Sigmoid colon (tissue), 7 donors: ENCODE measurements around the gene ZFYVE28. TPM values are rescaled to one million over a fixed set of nuclear protein-coding genes. Genes with fewer than 3 reads are reported as not detected.

ENCODE experiments used
- DNase-seq: peaks from one replicate; pipeline ENCODE4 v3.0.0-alpha.2; 2019
- H3K27ac ChIP-seq, 4 donors: fragments of 200-600 bp; sonication (generic); one replicate each; pipeline ENCODE4 v1.5.1; 2016 to 2019; ENCODE audit warnings: mild to moderate bottlenecking in 1 of 4
- H3K27me3 ChIP-seq, 3 donors: fragments of 200-600 bp; sonication (generic); one replicate each; pipeline ENCODE4 v1.5.1; 2019; ENCODE audit warnings: mild to moderate bottlenecking in 1 of 3
- H3K36me3 ChIP-seq, 4 donors: fragments of 200-600 bp; sonication (generic); one replicate each; pipeline ENCODE4 v1.5.1; 2016 to 2019
- H3K4me1 ChIP-seq, 4 donors: fragments of 200-600 bp; sonication (generic); one replicate each; pipeline ENCODE4 v1.5.1; 2017 to 2019
- H3K4me3 ChIP-seq, 4 donors: fragments of 200-600 bp; sonication (generic); one replicate each; pipeline ENCODE4 v1.5.1; 2017 to 2019; ENCODE audit warnings: mild to moderate bottlenecking in 2 of 4, moderate library complexity in 1 of 4
- H3K9me3 ChIP-seq, 4 donors: fragments of 200-600 bp in 3 of 4; sonication (generic) in 3 of 4; one replicate each; pipeline versions ENCODE4 v1.5.1 to v1.6.1; 2013 to 2019
- CTCF ChIP-seq, 4 experiments: fragments of 450-650 bp in 3 of 4; fragments of 200-600 bp in 1 of 4; IDR thresholded peaks; one replicate each; pipeline ENCODE4 v1.5.1; 2016 to 2019; ENCODE audit warnings: antibody characterized with exemption in 4 of 4, mild to moderate bottlenecking in 3 of 4, moderate library complexity in 2 of 4
- EP300 ChIP-seq, 4 donors: sonication (generic); formaldehyde crosslinking; IDR thresholded peaks; one replicate each; pipeline ENCODE4 v1.6.1; 2017; ENCODE audit warnings: antibody characterized with exemption in 4 of 4
- POLR2A ChIP-seq, 2 donors: fragments of 450-650 bp; IDR thresholded peaks; one replicate each; pipeline ENCODE4 v1.6.1; 2016; ENCODE audit warnings: antibody characterized with exemption in 2 of 2, mild to moderate bottlenecking in 2 of 2, moderate library complexity in 2 of 2
- POLR2AphosphoS5 ChIP-seq, 4 donors: sonication (generic); formaldehyde crosslinking; IDR thresholded peaks; one replicate each; pipeline ENCODE4 v1.6.1; 2017; ENCODE audit warnings: antibody characterized with exemption in 4 of 4
- WGBS, 2 donors: extraction: QIAGEN DNeasy Blood & Tissue Kit; methylation state at CpG; one replicate each; pipeline ENCODE4 v1.1.7; 2013; 5-methylcytosine and 5-hydroxymethylcytosine counted together
- intact Hi-C: fragments of 100-400 bp; cut with DNase I; formaldehyde crosslinking; loops from one replicate; pipeline ENCODE4 v1.15.1; 2023
- polyA plus RNA-seq, 3 donors: library from polyadenylated mRNA; stranded (reverse); fragments of 200-250 nt; gene quantifications; one replicate each; pipeline ENCODE4 v1.2.3, GENCODE V29; 2013
- total RNA-seq, 4 donors: library from RNA; depleted of rRNA; stranded (reverse); fragments of >200 nt; gene quantifications; one replicate each; pipeline ENCODE4 v1.1.0, GENCODE V29; 2016
- donor health status: healthy with polysubstance abuse.
- donor health status: Bipolar disorder and iron deficiency.
- donor health status: healthy.

Gene ZFYVE28
- total and polyA plus RNA-seq, 7 donors, result 3.1 to 24.1 (median 13.0) TPM

- DNase-seq, result no peak
- H3K27ac ChIP-seq, result no peak overlapping the region
- H3K9me3 ChIP-seq, result peaks cover 0 to 11% (median 4%) of the 10 kb centered on the region in 4 donors
- 66 to 76% methylated on average over 19 of the region's 19 CpGs for WGBS, 2 donors
- TF ChIP-seq POLR2A (IDR thresholded peaks at IDR 0.05) (no peak), CTCF (IDR thresholded peaks at IDR 0.05) (no peak), POLR2AphosphoS5 (IDR thresholded peaks at IDR 0.05) (no peak), EP300 (IDR thresholded peaks at IDR 0.05) (no peak)
- H3K4me1 ChIP-seq, result no peaks in the 10 kb centered on the region
- H3K36me3 ChIP-seq, result no peaks in the 10 kb centered on the region
- intact Hi-C loops, result no loop called here
- no peaks in the 10 kb centered on the region for H3K27me3 ChIP-seq
- no peak overlapping the region for H3K4me3 ChIP-seq
These were observed 88.1 kb downstream of the ZFYVE28 start for GRCh38 chr4:2330091-2331042.

GRCh38 chr4:2327579-2327978 is 90.9 kb downstream of the ZFYVE28 start:
- intact Hi-C loops, result no loop called here
- Histone ChIP-seq H3K4me1 (no peaks in the 10 kb centered on the region), H3K27me3 (no peaks in the 10 kb centered on the region)

GRCh38 chr4:2324891-2325290 is 93.6 kb downstream of the ZFYVE28 start:
- TF ChIP-seq POLR2AphosphoS5 (IDR thresholded peaks at IDR 0.05) (no peak), POLR2A (IDR thresholded peaks at IDR 0.05) (no peak), CTCF (IDR thresholded peaks at IDR 0.05) (no peak), EP300 (IDR thresholded peaks at IDR 0.05) (no peak)
- 84 to 91% methylated on average over 1 of the region's 1 CpG for WGBS, 2 donors
- no peak overlapping the region for H3K4me3 ChIP-seq
- H3K27ac ChIP-seq, result no peak overlapping the region
- H3K36me3 ChIP-seq, result no peaks in the 10 kb centered on the region
- H3K9me3 ChIP-seq, result peaks cover 0 to 11% (median 4%) of the 10 kb centered on the region in 4 donors
- DNase-seq, result no peak
- no peaks in the 10 kb centered on the region for H3K27me3 ChIP-seq
- no peaks in the 10 kb centered on the region for H3K4me1 ChIP-seq
- intact Hi-C loops, result no loop called here

More at GRCh38 chr4:2327579-2327978, 90.9 kb downstream of the ZFYVE28 start:
- TF ChIP-seq EP300 (IDR thresholded peaks at IDR 0.05) (no peak), POLR2AphosphoS5 (IDR thresholded peaks at IDR 0.05) (no peak), POLR2A (IDR thresholded peaks at IDR 0.05) (no peak), CTCF (IDR thresholded peaks at IDR 0.05) (no peak)
- no peak overlapping the region for H3K27ac ChIP-seq
- peaks cover 0 to 11% (median 4%) of the 10 kb centered on the region in 4 donors for H3K9me3 ChIP-seq
- H3K36me3 ChIP-seq, result no peaks in the 10 kb centered on the region
- no peak for DNase-seq
- no peak overlapping the region for H3K4me3 ChIP-seq

- no peak for DNase-seq
- no peaks in the 10 kb centered on the region for H3K27me3 ChIP-seq
- no peaks in the 10 kb centered on the region for H3K36me3 ChIP-seq
- no peak overlapping the region for H3K4me3 ChIP-seq
- TF ChIP-seq CTCF (IDR thresholded peaks at IDR 0.05) (no peak), EP300 (IDR thresholded peaks at IDR 0.05) (no peak), POLR2AphosphoS5 (IDR thresholded peaks at IDR 0.05) (no peak), POLR2A (IDR thresholded peaks at IDR 0.05) (no peak)
- H3K9me3 ChIP-seq, result peaks cover 0 to 5% (median 1%) of the 10 kb centered on the region in 4 donors
- no peak overlapping the region for H3K27ac ChIP-seq
- H3K4me1 ChIP-seq, result no peaks in the 10 kb centered on the region
- intact Hi-C loops, result no loop called here
- 78 to 81% methylated on average over 13 of the region's 13 CpGs for WGBS, 2 donors
These were observed 95.6 kb downstream of the ZFYVE28 start for GRCh38 chr4:2322841-2323240.
